HG03196 (cell line): ENCODE data around the gene CAND2.
"Not testable (repeated sequence)": the region's sequence is repeated elsewhere in the genome, so short reads cannot be mapped to it uniquely, and the experiment has no call there.

Source experiments
- ATAC-seq: cut with Tn5 transposase; IDR thresholded peaks from one replicate; pipeline ENCODE4 v1.9.1; 2021; ENCODE audit not compliant: unreplicated experiment

CAND2 gene

GRCh38 chr3:12769761-12770160 is 26.7 kb upstream of the CAND2 start:
- ATAC-seq, result no peak

GRCh38 chr3:12771236-12771635 is 25.2 kb upstream of the CAND2 start:
- ATAC-seq, result no peak

- no peak for ATAC-seq
Observed at GRCh38 chr3:12772462-12772861, 24.0 kb upstream of the CAND2 start.

GRCh38 chr3:12773030-12773709 is 23.3 kb upstream of the CAND2 start:
- ATAC-seq, result no peak

GRCh38 chr3:12773710-12774086 is 22.8 kb upstream of the CAND2 start:
- no peak for ATAC-seq

DNA sequence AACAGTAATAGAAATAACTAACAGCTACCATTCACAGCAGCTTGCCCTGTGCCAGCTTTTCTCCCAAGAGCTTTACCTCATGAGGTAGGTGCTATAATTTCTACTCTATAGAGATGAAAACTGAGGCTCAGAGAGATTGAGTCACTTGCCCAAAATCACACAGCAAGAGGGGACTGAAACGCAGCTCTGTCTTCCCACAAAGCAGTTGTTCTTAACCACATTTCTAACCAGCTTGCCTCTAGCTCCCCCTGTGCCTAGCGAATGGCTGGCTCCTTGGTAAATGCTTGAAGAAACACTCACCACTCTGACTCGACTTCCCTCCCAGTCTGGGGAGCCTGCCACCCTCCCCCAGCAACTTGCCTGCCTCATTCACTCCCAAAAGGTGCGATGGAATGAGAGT is 21.9 kb upstream of the CAND2 start:
- no peak for ATAC-seq

DNA sequence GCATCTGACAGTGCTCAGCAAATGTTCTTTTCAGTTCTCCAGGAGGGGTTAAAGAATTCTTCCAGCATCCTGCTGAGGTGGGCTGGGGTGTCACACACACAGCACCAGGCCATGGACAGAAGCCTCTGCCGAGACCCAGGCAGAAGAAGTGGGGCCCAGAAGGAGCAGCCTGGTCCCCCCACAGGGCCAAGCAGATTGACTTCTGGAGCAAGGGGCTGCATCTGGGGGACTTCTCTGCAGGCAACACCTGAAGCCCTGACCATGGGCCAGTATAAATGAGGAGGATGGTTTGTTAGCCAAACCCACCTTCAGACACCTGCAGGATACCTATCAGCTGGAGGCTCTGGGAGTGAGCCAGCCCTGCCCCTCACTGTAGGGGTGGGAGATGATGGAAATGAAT is 21.3 kb upstream of the CAND2 start:
- ATAC-seq, result no peak

GRCh38 chr3:12775970-12776369 is 20.5 kb upstream of the CAND2 start:
- not testable (repeated sequence) for ATAC-seq

DNA sequence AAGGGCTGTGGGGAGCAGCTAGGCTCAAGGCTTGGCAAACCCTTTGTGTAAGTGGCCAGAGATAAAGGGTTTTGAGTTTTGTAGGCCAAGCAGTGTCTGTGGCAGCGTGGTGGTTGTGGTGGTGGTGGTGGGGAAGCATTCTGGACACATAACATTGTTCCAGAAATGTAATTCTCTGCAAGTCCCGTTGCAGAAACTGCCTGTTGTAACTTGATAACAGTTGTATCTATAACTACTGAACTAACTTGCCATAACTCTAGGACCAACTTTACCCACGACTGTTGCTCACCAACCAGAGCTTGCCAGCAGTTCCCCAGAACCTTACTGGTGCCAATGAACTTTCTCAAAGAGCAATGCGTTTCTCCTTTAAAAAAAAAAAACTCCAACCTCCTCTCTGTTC is 19.3 kb upstream of the CAND2 start:
- no peak for ATAC-seq

GRCh38 chr3:12780751-12781150 is 15.7 kb upstream of the CAND2 start:
- ATAC-seq, result no peak

GRCh38 chr3:12782172-12782815 is 14.2 kb upstream of the CAND2 start:
- ATAC-seq, result no peak

- ATAC-seq, result no peak
Observed at GRCh38 chr3:12785096-12785495, 11.4 kb upstream of the CAND2 start.

- ATAC-seq, result not testable (repeated sequence)
Observed at GRCh38 chr3:12787346-12787745, 9.1 kb upstream of the CAND2 start.

- not testable (repeated sequence) for ATAC-seq
Observed at GRCh38 chr3:12787967-12788690, 8.4 kb upstream of the CAND2 start.

DNA sequence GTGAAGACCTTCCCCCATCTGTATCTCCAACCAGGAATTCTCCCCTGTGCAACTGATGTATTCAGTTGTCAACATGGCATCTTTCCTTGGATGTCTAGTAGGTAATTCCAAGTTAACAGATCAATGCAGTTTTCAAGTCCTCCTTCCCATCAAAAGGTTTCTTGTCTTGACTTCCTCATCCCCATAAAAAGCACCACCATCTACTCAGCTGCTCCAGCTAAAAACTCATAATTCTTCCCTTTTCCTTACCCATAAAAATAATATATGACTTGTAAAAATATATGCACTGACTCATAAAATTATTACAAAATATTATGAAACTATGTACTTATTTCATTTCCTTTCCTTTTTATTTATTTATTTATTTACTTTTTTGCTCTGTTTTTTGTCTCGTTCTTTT is 5.0 kb upstream of the CAND2 start:
- ATAC-seq, result no peak

DNA sequence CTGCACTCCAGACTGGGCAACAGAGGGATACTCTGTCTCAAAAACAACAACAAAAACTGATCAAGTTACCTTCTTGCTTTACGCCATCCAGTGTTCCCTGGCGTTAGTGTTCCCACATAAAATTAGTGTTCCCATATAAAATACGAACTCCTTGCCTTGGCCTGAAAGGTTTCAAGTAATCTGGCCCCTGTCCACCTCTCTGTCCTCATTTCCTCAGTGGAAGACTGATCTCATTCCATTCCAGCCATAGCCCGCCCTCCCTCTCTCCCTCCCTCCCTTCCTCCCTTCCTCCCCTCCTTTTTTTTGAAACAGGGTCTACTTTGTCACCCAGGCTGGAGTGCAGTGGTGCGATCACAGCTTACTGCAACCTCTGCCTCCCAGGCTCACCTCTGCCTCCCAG is 2.8 kb upstream of the CAND2 start:
- ATAC-seq, result no peak

DNA sequence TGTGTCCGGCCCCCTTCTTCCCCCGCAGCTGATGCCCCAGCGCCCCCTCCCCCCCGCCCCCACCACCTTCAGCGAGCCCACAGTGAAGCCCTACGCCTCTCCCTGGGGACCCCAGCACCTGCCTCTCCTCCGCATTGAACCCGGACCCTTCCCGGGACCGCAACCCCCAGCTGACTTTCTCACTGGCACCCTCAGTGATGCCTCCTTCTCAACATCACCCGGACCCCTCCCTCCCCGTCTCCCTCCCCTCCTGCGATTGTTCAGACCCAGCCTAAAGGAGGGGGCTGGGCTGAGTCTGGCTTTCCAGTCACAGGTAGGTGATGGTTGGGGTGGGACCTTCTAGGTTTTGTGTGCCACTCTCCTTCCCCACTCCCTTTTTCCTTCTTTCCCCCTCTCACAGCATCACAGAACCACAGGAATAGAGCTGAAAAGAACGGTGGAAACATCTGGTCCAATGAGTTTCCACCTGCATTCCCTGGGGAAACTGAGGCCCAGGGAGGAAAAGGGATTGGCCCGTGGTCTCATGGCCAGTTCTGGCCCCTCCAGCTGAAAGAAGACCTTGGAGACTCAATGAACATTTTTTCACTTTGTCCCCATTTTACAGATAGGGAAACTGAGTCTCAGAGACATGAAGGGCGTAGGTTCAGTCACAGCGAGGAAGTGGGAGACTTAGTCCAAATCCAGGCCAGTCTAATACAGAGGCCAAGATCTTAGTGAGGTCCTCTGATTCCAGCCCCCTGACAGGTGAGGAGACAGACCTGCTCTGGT is 828 bp downstream of the CAND2 start:
- ATAC-seq, result no peak

GRCh38 chr3:12797892-12798558 is 1.5 kb downstream of the CAND2 start:
- no peak for ATAC-seq

GRCh38 chr3:12798559-12799179 is 2.2 kb downstream of the CAND2 start:
- ATAC-seq, result no peak
